DMS153 treated with DMSO at 0.1 percent for 48 hours (cell line): ENCODE results near the gene FOXN1.
A peak's percentile ranks its signal among the peaks of the same experiment; 100 is the strongest.

Source experiments
- DNase-seq: peaks from one replicate; lab custom pipeline; 2025; ENCODE audit not compliant: unreplicated experiment; lab: John Stamatoyannopoulos, UW

Gene FOXN1

GRCh38 chr17:28476076-28476865 lies 29.9 kb upstream of the FOXN1 start:
- DNase-seq = no peak

GRCh38 chr17:28477928-28478327 lies 28.2 kb upstream of the FOXN1 start:
- DNase-seq = no peak

GRCh38 chr17:28478712-28479615 lies 27.2 kb upstream of the FOXN1 start:
- DNase-seq = no peak

- no peak for DNase-seq
Measured at GRCh38 chr17:28480278-28480677, 25.9 kb upstream of the FOXN1 start.

GRCh38 chr17:28480799-28481571 lies 25.2 kb upstream of the FOXN1 start:
- no peak for DNase-seq

GRCh38 chr17:28482551-28483199 lies 23.5 kb upstream of the FOXN1 start:
- no peak for DNase-seq

GRCh38 chr17:28484296-28484695 lies 21.9 kb upstream of the FOXN1 start:
- DNase-seq = no peak

GRCh38 chr17:28485049-28485448 lies 21.1 kb upstream of the FOXN1 start:
- no peak for DNase-seq

GRCh38 chr17:28487881-28488532 lies 18.1 kb upstream of the FOXN1 start:
- no peak for DNase-seq

- no peak for DNase-seq
Measured at GRCh38 chr17:28488533-28489276, 17.4 kb upstream of the FOXN1 start.

- DNase-seq = no peak
Measured at GRCh38 chr17:28491286-28491685, 14.9 kb upstream of the FOXN1 start.

GRCh38 chr17:28491860-28492259 lies 14.3 kb upstream of the FOXN1 start:
- no peak for DNase-seq

GRCh38 chr17:28492352-28493310 lies 13.5 kb upstream of the FOXN1 start:
- DNase-seq = no peak

GRCh38 chr17:28493460-28493859 lies 12.7 kb upstream of the FOXN1 start:
- no peak for DNase-seq

GRCh38 chr17:28494445-28495188 lies 11.5 kb upstream of the FOXN1 start:
- peak; percentile 45 for DNase-seq

- no peak for DNase-seq
Measured at GRCh38 chr17:28495635-28496034, 10.5 kb upstream of the FOXN1 start.

- peak; percentile 21 for DNase-seq
Measured at GRCh38 chr17:28497931-28498330, 8.2 kb upstream of the FOXN1 start.
